Measurements from ENCODE around the gene S1PR3. TPM values are rescaled to one million over a fixed set of nuclear protein-coding genes. Genes with fewer than 3 reads are reported as not detected.

The S1PR3 gene
- polyA plus RNA-seq, 4 donors, result 50.4 to 69.6 (median 57.0) TPM

- no peak for DNase-seq (ENCODE audit: low read depth in 4 of 4, low spot score in 3 of 4)
Measured at GRCh38 chr9:89006996-89007967, 16.0 kb downstream of the S1PR3 start.

- no peak for DNase-seq (ENCODE audit: low read depth in 4 of 4, low spot score in 3 of 4)
Measured at GRCh38 chr9:89008055-89008743, 16.9 kb downstream of the S1PR3 start.

GRCh38 chr9:89008744-89009545 lies 17.7 kb downstream of the S1PR3 start:
- no peak for DNase-seq (ENCODE audit: low read depth in 4 of 4, low spot score in 3 of 4)

- DNase-seq (ENCODE audit: low read depth in 4 of 4, low spot score in 3 of 4), result no peak
Measured at GRCh38 chr9:89009546-89009840, 18.2 kb downstream of the S1PR3 start.

- DNase-seq (ENCODE audit: low read depth in 4 of 4, low spot score in 3 of 4), result no peak
Measured at GRCh38 chr9:89010056-89010455, 18.8 kb downstream of the S1PR3 start.

- DNase-seq (ENCODE audit: low read depth in 4 of 4, low spot score in 3 of 4), result no peak
Measured at GRCh38 chr9:89010526-89011111, 19.4 kb downstream of the S1PR3 start.

- no peak for DNase-seq (ENCODE audit: low read depth in 4 of 4, low spot score in 3 of 4)
Measured at GRCh38 chr9:89011683-89012082, 20.4 kb downstream of the S1PR3 start.

- no peak for DNase-seq (ENCODE audit: low read depth in 4 of 4, low spot score in 3 of 4)
Measured at GRCh38 chr9:89012294-89013042, 21.2 kb downstream of the S1PR3 start.

GRCh38 chr9:89013660-89014059 lies 22.4 kb downstream of the S1PR3 start:
- no peak for DNase-seq (ENCODE audit: low read depth in 4 of 4, low spot score in 3 of 4)

GRCh38 chr9:89014153-89014552 lies 22.9 kb downstream of the S1PR3 start:
- DNase-seq (ENCODE audit: low read depth in 4 of 4, low spot score in 3 of 4), result no peak

- no peak for DNase-seq (ENCODE audit: low read depth in 4 of 4, low spot score in 3 of 4)
Measured at GRCh38 chr9:89015336-89015735, 24.1 kb downstream of the S1PR3 start.

GRCh38 chr9:89020754-89021153 lies 29.5 kb downstream of the S1PR3 start:
- DNase-seq (ENCODE audit: low read depth in 4 of 4, low spot score in 3 of 4), result no peak

GRCh38 chr9:89021154-89021803 lies 30.0 kb downstream of the S1PR3 start:
- DNase-seq (ENCODE audit: low read depth in 4 of 4, low spot score in 3 of 4), result no peak

GRCh38 chr9:89022001-89022759 lies 30.9 kb downstream of the S1PR3 start:
- DNase-seq (ENCODE audit: low read depth in 4 of 4, low spot score in 3 of 4), result peak in 1 of 4 donors; percentile 34

GRCh38 chr9:89022902-89023301 lies 31.6 kb downstream of the S1PR3 start:
- no peak for DNase-seq (ENCODE audit: low read depth in 4 of 4, low spot score in 3 of 4)

GRCh38 chr9:89023740-89024139 lies 32.5 kb downstream of the S1PR3 start:
- DNase-seq (ENCODE audit: low read depth in 4 of 4, low spot score in 3 of 4), result no peak

GRCh38 chr9:89024727-89025126 lies 33.5 kb downstream of the S1PR3 start:
- DNase-seq (ENCODE audit: low read depth in 4 of 4, low spot score in 3 of 4), result no peak

GRCh38 chr9:89025553-89025952 lies 34.3 kb downstream of the S1PR3 start:
- DNase-seq (ENCODE audit: low read depth in 4 of 4, low spot score in 3 of 4), result no peak

GRCh38 chr9:89026876-89027275 lies 35.6 kb downstream of the S1PR3 start:
- no peak for DNase-seq (ENCODE audit: low read depth in 4 of 4, low spot score in 3 of 4)

Data from left renal pelvis (tissue), 4 donors.